ENCODE measurements around the gene ADAM20. TPM values are rescaled to one million over a fixed set of nuclear protein-coding genes. Genes with fewer than 3 reads are reported as not detected.

ADAM20 gene
- total and polyA plus RNA-seq, 12 donors = 0.01 to 0.76 (median 0.34) TPM

GRCh38 chr14:70567791-70568190, 33.0 kb upstream of the ADAM20 start:
- Histone ChIP-seq H3K4me1 (peaks cover 0 to 8% (median 0%) of the 10 kb centered on the region in 9 donors), H3K36me3 (peaks cover 0 to 67% (median 11%) of the 10 kb centered on the region in 9 donors), H3K27ac (no peak overlapping the region), H3K9me3 (peaks cover 0 to 21% (median 0%) of the 10 kb centered on the region in 11 donors), H3K27me3 (no peaks in the 10 kb centered on the region), H3K4me3 (no peak overlapping the region)
- peak in 3 of 8 donors; percentile 26 to 39 (median 31) for ATAC-seq
- 35 to 56% methylated on average over 2 of the region's 2 CpGs for WGBS, 2 donors
- DNase-seq = no peak
- intact Hi-C loops (cut with DNase I) = no loop called here
- TF ChIP-seq CTCF (IDR thresholded peaks at IDR 0.05) = peak in 7 of 9 donors; percentile 29 to 50 (median 35)

DNA sequence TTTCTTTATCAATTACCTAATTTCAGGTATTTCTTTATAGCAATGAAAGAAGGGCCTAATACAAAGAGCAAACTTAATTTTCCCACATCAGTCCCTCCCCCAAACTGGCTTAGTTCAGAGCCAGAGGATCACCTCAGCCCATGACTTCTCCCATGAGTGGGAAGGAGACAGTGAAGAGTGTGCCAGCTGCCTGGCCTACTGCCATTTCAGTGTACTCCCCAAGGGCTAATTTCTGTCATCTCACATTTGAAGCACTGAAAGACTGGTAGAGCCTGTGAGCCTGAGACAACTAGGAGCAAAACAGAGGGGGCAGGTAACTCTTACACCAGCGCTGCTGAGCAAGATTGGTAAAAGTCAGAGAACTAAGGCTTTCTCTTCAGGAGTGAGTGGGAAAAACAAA, 29.1 kb upstream of the ADAM20 start:
- peaks cover 0 to 39% (median 0%) of the 10 kb centered on the region in 11 donors for H3K9me3 ChIP-seq
- DNase-seq (peak; percentile 40 to 58), ATAC-seq (peak; percentile 34 to 91 (median 74))
- TF ChIP-seq CTCF (IDR thresholded peaks at IDR 0.05) = no peak
- H3K4me1 ChIP-seq = peaks cover 0 to 8% (median 0%) of the 10 kb centered on the region in 9 donors
- no peak overlapping the region for H3K27ac ChIP-seq
- H3K4me3 ChIP-seq = no peak overlapping the region
- intact Hi-C loops (cut with DNase I) = no loop called here
- 93 to 95% methylated on average over 1 of the region's 1 CpG for WGBS, 2 donors
- no peaks in the 10 kb centered on the region for H3K27me3 ChIP-seq
- H3K36me3 ChIP-seq = peaks cover 0 to 78% (median 23%) of the 10 kb centered on the region in 9 donors

GRCh38 chr14:70563417-70563816, 28.6 kb upstream of the ADAM20 start:
- intact Hi-C loops (cut with DNase I) = no loop called here
- Histone ChIP-seq H3K4me3 (no peak overlapping the region), H3K9me3 (peaks cover 0 to 39% (median 0%) of the 10 kb centered on the region in 11 donors), H3K27me3 (no peaks in the 10 kb centered on the region), H3K36me3 (peaks cover 0 to 78% (median 23%) of the 10 kb centered on the region in 9 donors), H3K4me1 (peaks cover 0 to 8% (median 0%) of the 10 kb centered on the region in 9 donors), H3K27ac (no peak overlapping the region)
- no peak for ATAC-seq
- no peak for TF ChIP-seq CTCF (IDR thresholded peaks at IDR 0.05)
- 97 to 99% methylated on average over 4 of the region's 4 CpGs for whole genome bisulfite sequencing, 2 donors
- DNase-seq = no peak

DNA sequence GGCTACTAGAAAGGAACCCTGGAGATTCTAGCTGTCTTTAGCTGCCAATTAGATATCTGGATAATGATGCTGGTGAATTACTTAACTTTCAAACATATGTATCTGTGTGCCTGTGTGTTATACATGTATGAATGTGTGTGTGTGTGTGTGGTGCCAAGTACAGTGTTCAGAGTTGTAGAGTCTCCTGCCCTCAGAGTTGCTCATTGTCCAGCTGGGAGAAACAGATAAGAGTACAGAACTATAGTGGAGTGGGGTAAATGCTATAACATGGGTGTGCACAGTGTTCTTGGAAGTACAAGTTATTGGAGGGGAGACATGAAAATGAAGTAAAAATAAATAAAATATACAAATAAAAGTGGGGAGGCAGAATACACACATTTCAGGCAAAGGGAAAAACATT, 23.6 kb upstream of the ADAM20 start:
- no peak for DNase-seq
- TF ChIP-seq CTCF (IDR thresholded peaks at IDR 0.05) = no peak
- Histone ChIP-seq H3K27ac (no peak overlapping the region), H3K4me1 (peaks cover 0 to 9% (median 4%) of the 10 kb centered on the region in 9 donors), H3K36me3 (peaks cover 0 to 51% (median 11%) of the 10 kb centered on the region in 9 donors), H3K4me3 (no peak overlapping the region), H3K27me3 (no peaks in the 10 kb centered on the region), H3K9me3 (peaks cover 0 to 24% (median 0%) of the 10 kb centered on the region in 11 donors)
- no peak for ATAC-seq
- intact Hi-C loops (cut with DNase I) = no loop called here

Data from heart right ventricle (tissue), 16 donors.